HEK293 (cell line): ENCODE measurements around the gene SLC30A7.
A peak's percentile ranks its signal among the peaks of the same experiment; 100 is the strongest.

Experiments used
- CTCF ChIA-PET: fragments of 350-600 bp; formaldehyde crosslinking; extraction: SDS; loops from one replicate; lab custom pipeline; 2021; ENCODE audit warnings: antibody characterized with exemption; lab: Yijun Ruan, JAX
- POLR2A ChIA-PET: fragments of 300-600 bp; formaldehyde crosslinking; extraction: SDS; loops from one replicate; lab custom pipeline; 2020; ENCODE audit warnings: antibody characterized with exemption, inconsistent platforms; lab: Yijun Ruan, JAX
- H3K27ac ChIP-seq: fragments of 200-500 bp; sonication (Bioruptor generic); 2 replicates; pipeline ENCODE4 v1.5.1; 2014; ENCODE audit warnings: low read depth, low read length, control low read depth, inconsistent platforms; ENCODE audit errors: extremely low read depth
- H3K36me3 ChIP-seq, 2 experiments: fragments of 200-500 bp in 1 of 2; sonication (Bioruptor generic) in 1 of 2; 1 replicate in 1 of 2; 2 replicates in 1 of 2; pipeline ENCODE4 v1.5.1; 2014 to 2017; ENCODE audit warnings: inconsistent platforms in 2 of 2, low read length in 2 of 2; ENCODE audit not compliant: control insufficient read depth in 2 of 2, insufficient read depth in 1 of 2
- H3K4me1 ChIP-seq: fragments of 200-500 bp; sonication (Bioruptor generic); 2 replicates; pipeline ENCODE4 v1.5.1; 2014; ENCODE audit warnings: mild to moderate bottlenecking, low read length, inconsistent platforms; ENCODE audit not compliant: control insufficient read depth, insufficient read depth
- H3K4me3 ChIP-seq: 2 replicates; pipeline ENCODE4 v1.5.1; 2011; ENCODE audit warnings: low read depth, mild to moderate bottlenecking, control low read depth, low read length, moderate library complexity
- H3K9me3 ChIP-seq: fragments of 200-500 bp; sonication (Bioruptor generic); 2 replicates; pipeline ENCODE4 v1.5.1; 2014; ENCODE audit warnings: low read depth, low read length, inconsistent platforms; ENCODE audit not compliant: control insufficient read depth, insufficient read depth
- HOXD13 ChIP-seq: sonication (generic); formaldehyde crosslinking; IDR thresholded peaks from 2 replicates; pipeline ENCODE4 v1.8.0; 2022; ENCODE audit warnings: missing genetic modification reagents, borderline replicate concordance
- KLF8 ChIP-seq: fragments of 450-650 bp; formaldehyde crosslinking; IDR thresholded peaks from 2 replicates; pipeline ENCODE4 v1.5.1; 2016; ENCODE audit warnings: missing biosample characterization, missing genetic modification characterization
- SP3 ChIP-seq: fragments of 450-650 bp; formaldehyde crosslinking; IDR thresholded peaks from 2 replicates; pipeline ENCODE4 v1.5.1; 2016; ENCODE audit warnings: missing biosample characterization, missing genetic modification characterization
- ZBTB17 ChIP-seq: fragments of 450-650 bp; formaldehyde crosslinking; IDR thresholded peaks from 2 replicates; pipeline ENCODE4 v1.5.1; 2016; ENCODE audit warnings: missing biosample characterization, missing genetic modification characterization
- ZFP37 ChIP-seq: fragments of 450-650 bp; formaldehyde crosslinking; IDR thresholded peaks from 2 replicates; pipeline ENCODE4 v1.5.1; 2016; ENCODE audit warnings: missing biosample characterization, missing genetic modification characterization
- ZNF112 ChIP-seq: fragments of 450-650 bp; formaldehyde crosslinking; IDR thresholded peaks from 2 replicates; pipeline ENCODE4 v1.5.0; 2017; ENCODE audit warnings: missing biosample characterization, missing genetic modification characterization
- ZNF138 ChIP-seq: fragments of 450-650 bp; formaldehyde crosslinking; IDR thresholded peaks from 2 replicates; pipeline ENCODE4 v1.5.1; 2016; ENCODE audit warnings: missing biosample characterization, missing genetic modification characterization, borderline replicate concordance
- ZNF146 ChIP-seq: fragments of 450-650 bp; formaldehyde crosslinking; IDR thresholded peaks from 2 replicates; pipeline ENCODE4 v1.5.1; 2016; ENCODE audit warnings: missing biosample characterization, missing genetic modification characterization
- ZNF157 ChIP-seq: fragments of 450-650 bp; formaldehyde crosslinking; IDR thresholded peaks from 2 replicates; pipeline ENCODE4 v1.5.1; 2016; ENCODE audit warnings: missing biosample characterization, missing genetic modification characterization
- ZNF2 ChIP-seq: fragments of 450-650 bp; formaldehyde crosslinking; IDR thresholded peaks from 2 replicates; pipeline ENCODE4 v1.5.1; 2016; ENCODE audit warnings: missing biosample characterization, missing genetic modification characterization
- ZNF366 ChIP-seq: fragments of 450-650 bp; formaldehyde crosslinking; conservative IDR thresholded peaks from 2 replicates; pipeline ENCODE4 v1.5.1; 2016; ENCODE audit warnings: missing biosample characterization, missing genetic modification characterization
- ZNF530 ChIP-seq: fragments of 450-650 bp; formaldehyde crosslinking; IDR thresholded peaks from 2 replicates; pipeline ENCODE4 v1.5.1; 2016; ENCODE audit warnings: low read depth, missing biosample characterization, missing genetic modification characterization
- ZNF600 ChIP-seq: fragments of 450-650 bp; formaldehyde crosslinking; IDR thresholded peaks from 2 replicates; pipeline ENCODE4 v1.5.1; 2016; ENCODE audit warnings: missing biosample characterization, missing genetic modification characterization
- ZNF623 ChIP-seq: fragments of 450-650 bp; formaldehyde crosslinking; IDR thresholded peaks from 2 replicates; pipeline ENCODE4 v1.5.1; 2016; ENCODE audit warnings: missing biosample characterization, missing genetic modification characterization
- ZNF626 ChIP-seq: fragments of 450-650 bp; sonication (Bioruptor Pico); formaldehyde crosslinking; IDR thresholded peaks from 2 replicates; pipeline ENCODE4 v1.5.1; 2018; ENCODE audit warnings: missing biosample characterization, missing genetic modification characterization, inconsistent platforms
- ZNF664 ChIP-seq: fragments of 450-650 bp; formaldehyde crosslinking; IDR thresholded peaks from 2 replicates; pipeline ENCODE4 v1.5.1; 2016; ENCODE audit warnings: missing biosample characterization, missing genetic modification characterization
- ZSCAN16 ChIP-seq: fragments of 450-650 bp; formaldehyde crosslinking; IDR thresholded peaks from 2 replicates; pipeline ENCODE4 v1.5.1; 2016; ENCODE audit warnings: missing biosample characterization, missing genetic modification characterization
- TF ChIP-seq, protein P1 (sequence below): fragments of 450-650 bp; formaldehyde crosslinking; IDR thresholded peaks from 2 replicates; pipeline ENCODE4 v1.5.0; 2017; ENCODE audit warnings: missing biosample characterization, missing genetic modification characterization, borderline replicate concordance
- TF ChIP-seq, protein P2 (sequence below): fragments of 450-650 bp; IDR thresholded peaks from 2 replicates; pipeline ENCODE4 v1.5.1; 2018; ENCODE audit warnings: missing biosample characterization, missing genetic modification characterization
- TF ChIP-seq, protein P3 (sequence below): fragments of 450-650 bp; formaldehyde crosslinking; IDR thresholded peaks from 2 replicates; pipeline ENCODE4 v1.5.1; 2016; ENCODE audit warnings: missing biosample characterization, missing genetic modification characterization
- TF ChIP-seq, protein P4 (sequence below): fragments of 450-650 bp; formaldehyde crosslinking; IDR thresholded peaks from 2 replicates; pipeline ENCODE4 v1.5.1; 2016; ENCODE audit warnings: missing biosample characterization, missing genetic modification characterization
- TF ChIP-seq, protein P5 (sequence below): fragments of 450-650 bp; formaldehyde crosslinking; IDR thresholded peaks from 2 replicates; pipeline ENCODE4 v1.5.1; 2016; ENCODE audit warnings: missing biosample characterization, missing genetic modification characterization
- TF ChIP-seq, protein P6 (sequence below): fragments of 450-650 bp; formaldehyde crosslinking; optimal IDR thresholded peaks from 2 replicates; pipeline ENCODE3; 2016; ENCODE audit warnings: missing biosample characterization, mild to moderate bottlenecking, missing genetic modification characterization

Gene SLC30A7

DNA sequence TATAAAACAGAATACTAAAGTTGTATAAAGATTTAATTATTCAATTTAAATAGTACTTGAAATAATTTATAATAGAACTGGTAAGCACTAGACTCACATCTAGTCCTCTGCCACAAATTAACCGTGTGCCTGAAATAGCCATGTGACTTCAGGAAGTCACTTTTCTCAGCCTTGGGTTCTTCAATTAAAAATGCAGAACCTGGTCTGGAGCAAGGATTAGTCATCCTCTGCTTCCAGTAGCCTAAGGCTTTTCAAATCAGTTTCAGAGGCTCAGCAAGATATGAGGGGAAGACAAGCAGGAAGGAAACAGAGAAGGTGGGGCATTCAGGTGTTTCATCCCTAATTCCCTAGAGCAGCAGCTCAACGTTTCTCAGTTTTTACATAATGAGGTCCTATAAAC, 106.7 kb downstream of the SLC30A7 start:
- POLR2A ChIA-PET: no interaction called here
- H3K4me1 ChIP-seq: peaks cover 8% of the 10 kb centered on the region
- no peaks in the 10 kb centered on the region for H3K9me3 ChIP-seq
- H3K27ac ChIP-seq: no peak overlapping the region
- peaks cover 7 to 36% of the 10 kb centered on the region in 2 experiments; a peak in 2 of 3 replicates for H3K36me3 ChIP-seq
- no peak for TF ChIP-seq ZNF530 (tag by site-specific recombination)
- 0 out of 2 replicates have a peak, but pooled peaks have one; percentile 34 for TF ChIP-seq ZFP37
- no peak for TF ChIP-seq ZNF626 (tag by site-specific recombination)
- TF ChIP-seq KLF8 (tag by site-specific recombination): no peak
- TF ChIP-seq, protein P1, sequence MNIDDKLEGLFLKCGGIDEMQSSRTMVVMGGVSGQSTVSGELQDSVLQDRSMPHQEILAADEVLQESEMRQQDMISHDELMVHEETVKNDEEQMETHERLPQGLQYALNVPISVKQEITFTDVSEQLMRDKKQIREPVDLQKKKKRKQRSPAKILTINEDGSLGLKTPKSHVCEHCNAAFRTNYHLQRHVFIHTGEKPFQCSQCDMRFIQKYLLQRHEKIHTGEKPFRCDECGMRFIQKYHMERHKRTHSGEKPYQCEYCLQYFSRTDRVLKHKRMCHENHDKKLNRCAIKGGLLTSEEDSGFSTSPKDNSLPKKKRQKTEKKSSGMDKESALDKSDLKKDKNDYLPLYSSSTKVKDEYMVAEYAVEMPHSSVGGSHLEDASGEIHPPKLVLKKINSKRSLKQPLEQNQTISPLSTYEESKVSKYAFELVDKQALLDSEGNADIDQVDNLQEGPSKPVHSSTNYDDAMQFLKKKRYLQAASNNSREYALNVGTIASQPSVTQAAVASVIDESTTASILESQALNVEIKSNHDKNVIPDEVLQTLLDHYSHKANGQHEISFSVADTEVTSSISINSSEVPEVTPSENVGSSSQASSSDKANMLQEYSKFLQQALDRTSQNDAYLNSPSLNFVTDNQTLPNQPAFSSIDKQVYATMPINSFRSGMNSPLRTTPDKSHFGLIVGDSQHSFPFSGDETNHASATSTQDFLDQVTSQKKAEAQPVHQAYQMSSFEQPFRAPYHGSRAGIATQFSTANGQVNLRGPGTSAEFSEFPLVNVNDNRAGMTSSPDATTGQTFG: no peak
- TF ChIP-seq SP3 (tag by site-specific recombination): no peak
- TF ChIP-seq, protein P2, sequence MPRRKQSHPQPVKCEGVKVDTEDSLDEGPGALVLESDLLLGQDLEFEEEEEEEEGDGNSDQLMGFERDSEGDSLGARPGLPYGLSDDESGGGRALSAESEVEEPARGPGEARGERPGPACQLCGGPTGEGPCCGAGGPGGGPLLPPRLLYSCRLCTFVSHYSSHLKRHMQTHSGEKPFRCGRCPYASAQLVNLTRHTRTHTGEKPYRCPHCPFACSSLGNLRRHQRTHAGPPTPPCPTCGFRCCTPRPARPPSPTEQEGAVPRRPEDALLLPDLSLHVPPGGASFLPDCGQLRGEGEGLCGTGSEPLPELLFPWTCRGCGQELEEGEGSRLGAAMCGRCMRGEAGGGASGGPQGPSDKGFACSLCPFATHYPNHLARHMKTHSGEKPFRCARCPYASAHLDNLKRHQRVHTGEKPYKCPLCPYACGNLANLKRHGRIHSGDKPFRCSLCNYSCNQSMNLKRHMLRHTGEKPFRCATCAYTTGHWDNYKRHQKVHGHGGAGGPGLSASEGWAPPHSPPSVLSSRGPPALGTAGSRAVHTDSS (tag by site-specific recombination): no peak
- no peak for TF ChIP-seq ZNF2 (tag by site-specific recombination)
- no peak for TF ChIP-seq ZNF664 (tag by site-specific recombination)
- no peak for TF ChIP-seq HOXD13
- TF ChIP-seq ZNF623 (tag by site-specific recombination): no peak
- no peak for TF ChIP-seq ZNF112 (tag by site-specific recombination)
- TF ChIP-seq, protein P3, sequence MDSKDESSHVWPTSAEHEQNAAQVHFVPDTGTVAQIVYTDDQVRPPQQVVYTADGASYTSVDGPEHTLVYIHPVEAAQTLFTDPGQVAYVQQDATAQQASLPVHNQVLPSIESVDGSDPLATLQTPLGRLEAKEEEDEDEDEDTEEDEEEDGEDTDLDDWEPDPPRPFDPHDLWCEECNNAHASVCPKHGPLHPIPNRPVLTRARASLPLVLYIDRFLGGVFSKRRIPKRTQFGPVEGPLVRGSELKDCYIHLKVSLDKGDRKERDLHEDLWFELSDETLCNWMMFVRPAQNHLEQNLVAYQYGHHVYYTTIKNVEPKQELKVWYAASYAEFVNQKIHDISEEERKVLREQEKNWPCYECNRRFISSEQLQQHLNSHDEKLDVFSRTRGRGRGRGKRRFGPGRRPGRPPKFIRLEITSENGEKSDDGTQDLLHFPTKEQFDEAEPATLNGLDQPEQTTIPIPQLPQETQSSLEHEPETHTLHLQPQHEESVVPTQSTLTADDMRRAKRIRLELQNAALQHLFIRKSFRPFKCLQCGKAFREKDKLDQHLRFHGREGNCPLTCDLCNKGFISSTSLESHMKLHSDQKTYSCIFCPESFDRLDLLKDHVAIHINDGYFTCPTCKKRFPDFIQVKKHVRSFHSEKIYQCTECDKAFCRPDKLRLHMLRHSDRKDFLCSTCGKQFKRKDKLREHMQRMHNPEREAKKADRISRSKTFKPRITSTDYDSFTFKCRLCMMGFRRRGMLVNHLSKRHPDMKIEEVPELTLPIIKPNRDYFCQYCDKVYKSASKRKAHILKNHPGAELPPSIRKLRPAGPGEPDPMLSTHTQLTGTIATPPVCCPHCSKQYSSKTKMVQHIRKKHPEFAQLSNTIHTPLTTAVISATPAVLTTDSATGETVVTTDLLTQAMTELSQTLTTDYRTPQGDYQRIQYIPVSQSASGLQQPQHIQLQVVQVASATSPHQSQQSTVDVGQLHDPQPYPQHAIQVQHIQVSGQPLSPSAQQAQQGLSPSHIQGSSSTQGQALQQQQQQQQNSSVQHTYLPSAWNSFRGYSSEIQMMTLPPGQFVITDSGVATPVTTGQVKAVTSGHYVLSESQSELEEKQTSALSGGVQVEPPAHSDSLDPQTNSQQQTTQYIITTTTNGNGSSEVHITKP: peak; percentile 70; the same call in 1 of the 2 replicates
- peak; percentile 16; the same call in 1 of the 2 replicates for TF ChIP-seq ZBTB17 (tag by site-specific recombination)
- TF ChIP-seq ZNF138 (tag by site-specific recombination): no peak
- peak; percentile 92 for TF ChIP-seq ZNF600 (tag by site-specific recombination)
- TF ChIP-seq ZNF146 (tag by site-specific recombination): no peak
- TF ChIP-seq ZNF366 (tag by site-specific recombination): peak; percentile 57
- TF ChIP-seq, protein P4, sequence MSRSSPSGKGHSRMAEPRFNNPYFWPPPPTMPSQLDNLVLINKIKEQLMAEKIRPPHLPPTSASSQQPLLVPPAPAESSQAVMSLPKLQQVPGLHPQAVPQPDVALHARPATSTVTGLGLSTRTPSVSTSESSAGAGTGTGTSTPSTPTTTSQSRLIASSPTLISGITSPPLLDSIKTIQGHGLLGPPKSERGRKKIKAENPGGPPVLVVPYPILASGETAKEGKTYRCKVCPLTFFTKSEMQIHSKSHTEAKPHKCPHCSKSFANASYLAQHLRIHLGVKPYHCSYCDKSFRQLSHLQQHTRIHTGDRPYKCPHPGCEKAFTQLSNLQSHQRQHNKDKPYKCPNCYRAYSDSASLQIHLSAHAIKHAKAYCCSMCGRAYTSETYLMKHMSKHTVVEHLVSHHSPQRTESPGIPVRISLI (tag by site-specific recombination): no peak
- no peak for TF ChIP-seq ZNF157
- TF ChIP-seq, protein P5, sequence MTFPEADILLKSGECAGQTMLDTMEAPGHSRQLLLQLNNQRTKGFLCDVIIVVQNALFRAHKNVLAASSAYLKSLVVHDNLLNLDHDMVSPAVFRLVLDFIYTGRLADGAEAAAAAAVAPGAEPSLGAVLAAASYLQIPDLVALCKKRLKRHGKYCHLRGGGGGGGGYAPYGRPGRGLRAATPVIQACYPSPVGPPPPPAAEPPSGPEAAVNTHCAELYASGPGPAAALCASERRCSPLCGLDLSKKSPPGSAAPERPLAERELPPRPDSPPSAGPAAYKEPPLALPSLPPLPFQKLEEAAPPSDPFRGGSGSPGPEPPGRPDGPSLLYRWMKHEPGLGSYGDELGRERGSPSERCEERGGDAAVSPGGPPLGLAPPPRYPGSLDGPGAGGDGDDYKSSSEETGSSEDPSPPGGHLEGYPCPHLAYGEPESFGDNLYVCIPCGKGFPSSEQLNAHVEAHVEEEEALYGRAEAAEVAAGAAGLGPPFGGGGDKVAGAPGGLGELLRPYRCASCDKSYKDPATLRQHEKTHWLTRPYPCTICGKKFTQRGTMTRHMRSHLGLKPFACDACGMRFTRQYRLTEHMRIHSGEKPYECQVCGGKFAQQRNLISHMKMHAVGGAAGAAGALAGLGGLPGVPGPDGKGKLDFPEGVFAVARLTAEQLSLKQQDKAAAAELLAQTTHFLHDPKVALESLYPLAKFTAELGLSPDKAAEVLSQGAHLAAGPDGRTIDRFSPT (tag by site-specific recombination): no peak
- TF ChIP-seq, protein P6, sequence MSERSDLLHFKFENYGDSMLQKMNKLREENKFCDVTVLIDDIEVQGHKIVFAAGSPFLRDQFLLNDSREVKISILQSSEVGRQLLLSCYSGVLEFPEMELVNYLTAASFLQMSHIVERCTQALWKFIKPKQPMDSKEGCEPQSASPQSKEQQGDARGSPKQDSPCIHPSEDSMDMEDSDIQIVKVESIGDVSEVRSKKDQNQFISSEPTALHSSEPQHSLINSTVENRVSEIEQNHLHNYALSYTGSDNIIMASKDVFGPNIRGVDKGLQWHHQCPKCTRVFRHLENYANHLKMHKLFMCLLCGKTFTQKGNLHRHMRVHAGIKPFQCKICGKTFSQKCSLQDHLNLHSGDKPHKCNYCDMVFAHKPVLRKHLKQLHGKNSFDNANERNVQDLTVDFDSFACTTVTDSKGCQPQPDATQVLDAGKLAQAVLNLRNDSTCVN (tag by site-specific recombination): no peak
- no peak for TF ChIP-seq ZSCAN16 (tag by site-specific recombination)
- no peak overlapping the region for H3K4me3 ChIP-seq
- CTCF ChIA-PET: interaction anchor here (0.6 to 2.0 kb wide), 3 partner anchors 10 to 286 kb away, joined by 3 to 5 read pairs (median 3); no protein-coding TSS in a partner anchor
